Right lung (tissue), 5 donors: Measurements from ENCODE around the gene ACSL1. TPM values are rescaled to one million over a fixed set of nuclear protein-coding genes. Genes with fewer than 3 reads are reported as not detected.

Experiments
- DNase-seq, 2 donors: peaks; one replicate each; pipeline ENCODE4 v3.0.0-alpha.2; 2013
- polyA plus RNA-seq, 5 donors: library from polyadenylated mRNA; unstranded; fragments of 120-200 nt; gene quantifications; one replicate each; pipeline versions ENCODE4 v1.2.1 to v1.2.3, GENCODE V29; 2013; ENCODE audit warnings: inconsistent platforms in 1 of 5, low replicate concordance in 1 of 5; ENCODE audit not compliant: insufficient read length in 5 of 5, insufficient read depth in 1 of 5

Gene ACSL1
- polyA plus RNA-seq, 5 donors: 15.5 to 34.1 (median 21.6) TPM

- DNase-seq: no peak
These were observed 103.0 kb downstream of the ACSL1 start for GRCh38 chr4:184722798-184723197.

- DNase-seq: no peak
These were observed 104.5 kb downstream of the ACSL1 start for GRCh38 chr4:184721254-184721653.

GRCh38 chr4:184719407-184719806 is 106.4 kb downstream of the ACSL1 start:
- no peak for DNase-seq

- no peak for DNase-seq
These were observed 110.2 kb downstream of the ACSL1 start for GRCh38 chr4:184715526-184715925.

- no peak for DNase-seq
These were observed 111.9 kb downstream of the ACSL1 start for GRCh38 chr4:184713887-184714286.

- no peak for DNase-seq
These were observed 113.4 kb downstream of the ACSL1 start for GRCh38 chr4:184712322-184712721.

- DNase-seq: no peak
These were observed 119.3 kb downstream of the ACSL1 start for GRCh38 chr4:184706453-184706852.

GRCh38 chr4:184705692-184706091 is 120.1 kb downstream of the ACSL1 start:
- no peak for DNase-seq

Other genes with a start within 250 kb of the ACSL1 start
- gene CASP3, start 176.5 kb downstream of the ACSL1 start, polyA plus RNA-seq: 10 to 100 TPM; 32.1 to 52.9 (median 34.9) TPM
- 10 to 100 TPM; 38.9 to 54.2 (median 45.5) TPM for gene PRIMPOL, start 176.2 kb downstream of the ACSL1 start, polyA plus RNA-seq
- 10 to 100 TPM; 20.8 to 72.4 (median 49.3) TPM for gene CENPU, start 91.9 kb downstream of the ACSL1 start, polyA plus RNA-seq
- not detected for gene HELT, start 192.5 kb upstream of the ACSL1 start, polyA plus RNA-seq